HepG2 (cell line): ENCODE data around the gene DDX31. TPM values are rescaled to one million over a fixed set of nuclear protein-coding genes. Genes with fewer than 3 reads are reported as not detected.

Experiments
- FOXK2 ChIP-seq: fragments of 450-650 bp; IDR thresholded peaks from 2 replicates; pipeline ENCODE4 v1.6.1; 2016
- ISX ChIP-seq: sonication (generic); formaldehyde crosslinking; conservative IDR thresholded peaks from 2 replicates; pipeline ENCODE4 v1.5.0; 2020; ENCODE audit warnings: missing genetic modification reagents
- KDM1A ChIP-seq: IDR thresholded peaks from 2 replicates; pipeline ENCODE4 v1.6.1; 2016; ENCODE audit warnings: missing compliant biosample characterization
- KDM3A ChIP-seq: IDR thresholded peaks from 2 replicates; pipeline ENCODE4 v1.6.1; 2018; ENCODE audit warnings: low read depth, missing compliant biosample characterization
- PCBP1 ChIP-seq: fragments of 200-400 bp; formaldehyde crosslinking; IDR thresholded peaks from 2 replicates; pipeline ENCODE4 v1.6.1; 2017; ENCODE audit warnings: mild to moderate bottlenecking, low read depth, low read length, borderline replicate concordance
- ZBTB7A ChIP-seq: sonication (generic); formaldehyde crosslinking; IDR thresholded peaks from 2 replicates; pipeline ENCODE4 v1.8.0; 2022; ENCODE audit warnings: mild to moderate bottlenecking, missing genetic modification reagents
- ZBTB7B ChIP-seq: sonication (generic); formaldehyde crosslinking; IDR thresholded peaks from 2 replicates; pipeline ENCODE4 v1.4.0; 2020; ENCODE audit warnings: missing genetic modification reagents
- ZNF451 ChIP-seq: sonication (generic); formaldehyde crosslinking; IDR thresholded peaks from 2 replicates; pipeline ENCODE4 v1.5.0; 2020; ENCODE audit warnings: mild to moderate bottlenecking, missing genetic modification reagents
- ZNF792 ChIP-seq: IDR thresholded peaks from 2 replicates; pipeline ENCODE4 v1.6.1; 2016
- polyA plus RNA-seq, 8 experiments: library from polyadenylated mRNA; depleted of rRNA in 3 of 8; stranded (reverse) in 7 of 8; unstranded in 1 of 8; fragments of >200 nt; fragmentation: Illumina TruSeq in 4 of 8; extraction: Trizol in 4 of 8; gene quantifications; 2 replicates each; pipeline versions ENCODE4 v1.2.1 to v1.2.3, GENCODE V29; 2011 to 2016; ENCODE audit warnings: low read depth in 4 of 8, missing spikeins in 1 of 8, mixed read lengths in 1 of 8; ENCODE audit not compliant: insufficient read depth in 1 of 8
- total RNA-seq, 5 experiments: library from RNA; depleted of rRNA; stranded (reverse); fragments of >200 nt; fragmentation: Illumina TruSeq; extraction: Trizol; gene quantifications; 2 replicates each; pipeline ENCODE4 v1.2.3, GENCODE V29; 2016; ENCODE audit warnings: low read depth in 1 of 5
- TF ChIP-seq, protein P1 (sequence below): sonication (generic); formaldehyde crosslinking; IDR thresholded peaks from 2 replicates; pipeline ENCODE4 v1.4.0; 2020; ENCODE audit warnings: missing genetic modification reagents
- TF ChIP-seq, protein P2 (sequence below): sonication (generic); formaldehyde crosslinking; IDR thresholded peaks from 2 replicates; pipeline ENCODE4 v1.8.1; 2023; ENCODE audit warnings: mild to moderate bottlenecking, moderate library complexity, missing genetic modification reagents

Gene DDX31
- total and polyA plus RNA-seq, 2 of the 13 experiments (the other 11 are each of a cell fraction or from before 2014, with no cell fraction given), result 11.4 to 16.3 TPM

DNA sequence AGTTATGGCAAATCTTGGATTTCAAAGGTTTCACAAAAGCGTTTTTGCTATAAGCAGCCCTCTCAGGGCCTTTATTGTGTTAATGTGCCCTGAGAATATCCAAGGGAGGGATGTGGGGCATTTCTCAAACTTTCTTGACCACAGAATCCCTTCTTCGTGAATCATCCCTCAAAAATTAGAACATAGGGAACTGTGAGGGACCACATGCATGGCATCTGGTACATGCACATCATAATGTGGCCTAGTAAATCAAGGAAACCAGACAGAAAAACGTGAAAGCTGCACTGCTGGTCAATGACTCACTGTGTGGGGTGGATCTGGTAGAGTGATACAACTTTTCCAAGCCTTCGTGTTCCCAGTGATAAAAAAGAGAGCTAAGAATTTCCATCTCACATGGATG is 22.4 kb downstream of the DDX31 start (continued):
- TF ChIP-seq, protein P1, sequence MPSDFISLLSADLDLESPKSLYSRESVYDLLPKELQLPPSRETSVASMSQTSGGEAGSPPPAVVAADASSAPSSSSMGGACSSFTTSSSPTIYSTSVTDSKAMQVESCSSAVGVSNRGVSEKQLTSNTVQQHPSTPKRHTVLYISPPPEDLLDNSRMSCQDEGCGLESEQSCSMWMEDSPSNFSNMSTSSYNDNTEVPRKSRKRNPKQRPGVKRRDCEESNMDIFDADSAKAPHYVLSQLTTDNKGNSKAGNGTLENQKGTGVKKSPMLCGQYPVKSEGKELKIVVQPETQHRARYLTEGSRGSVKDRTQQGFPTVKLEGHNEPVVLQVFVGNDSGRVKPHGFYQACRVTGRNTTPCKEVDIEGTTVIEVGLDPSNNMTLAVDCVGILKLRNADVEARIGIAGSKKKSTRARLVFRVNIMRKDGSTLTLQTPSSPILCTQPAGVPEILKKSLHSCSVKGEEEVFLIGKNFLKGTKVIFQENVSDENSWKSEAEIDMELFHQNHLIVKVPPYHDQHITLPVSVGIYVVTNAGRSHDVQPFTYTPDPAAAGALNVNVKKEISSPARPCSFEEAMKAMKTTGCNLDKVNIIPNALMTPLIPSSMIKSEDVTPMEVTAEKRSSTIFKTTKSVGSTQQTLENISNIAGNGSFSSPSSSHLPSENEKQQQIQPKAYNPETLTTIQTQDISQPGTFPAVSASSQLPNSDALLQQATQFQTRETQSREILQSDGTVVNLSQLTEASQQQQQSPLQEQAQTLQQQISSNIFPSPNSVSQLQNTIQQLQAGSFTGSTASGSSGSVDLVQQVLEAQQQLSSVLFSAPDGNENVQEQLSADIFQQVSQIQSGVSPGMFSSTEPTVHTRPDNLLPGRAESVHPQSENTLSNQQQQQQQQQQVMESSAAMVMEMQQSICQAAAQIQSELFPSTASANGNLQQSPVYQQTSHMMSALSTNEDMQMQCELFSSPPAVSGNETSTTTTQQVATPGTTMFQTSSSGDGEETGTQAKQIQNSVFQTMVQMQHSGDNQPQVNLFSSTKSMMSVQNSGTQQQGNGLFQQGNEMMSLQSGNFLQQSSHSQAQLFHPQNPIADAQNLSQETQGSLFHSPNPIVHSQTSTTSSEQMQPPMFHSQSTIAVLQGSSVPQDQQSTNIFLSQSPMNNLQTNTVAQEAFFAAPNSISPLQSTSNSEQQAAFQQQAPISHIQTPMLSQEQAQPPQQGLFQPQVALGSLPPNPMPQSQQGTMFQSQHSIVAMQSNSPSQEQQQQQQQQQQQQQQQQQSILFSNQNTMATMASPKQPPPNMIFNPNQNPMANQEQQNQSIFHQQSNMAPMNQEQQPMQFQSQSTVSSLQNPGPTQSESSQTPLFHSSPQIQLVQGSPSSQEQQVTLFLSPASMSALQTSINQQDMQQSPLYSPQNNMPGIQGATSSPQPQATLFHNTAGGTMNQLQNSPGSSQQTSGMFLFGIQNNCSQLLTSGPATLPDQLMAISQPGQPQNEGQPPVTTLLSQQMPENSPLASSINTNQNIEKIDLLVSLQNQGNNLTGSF (CRISPR knock-in tag), result no peak
- TF ChIP-seq KDM3A (no peak), FOXK2 (no peak), ZBTB7B (no peak), PCBP1 (no peak), ZNF792 (no peak), ZNF451 (CRISPR knock-in tag) (no peak), ISX (no peak), ZBTB7A (CRISPR knock-in tag) (no peak), KDM1A (CRISPR knock-in tag) (no peak)
- TF ChIP-seq, protein P2, sequence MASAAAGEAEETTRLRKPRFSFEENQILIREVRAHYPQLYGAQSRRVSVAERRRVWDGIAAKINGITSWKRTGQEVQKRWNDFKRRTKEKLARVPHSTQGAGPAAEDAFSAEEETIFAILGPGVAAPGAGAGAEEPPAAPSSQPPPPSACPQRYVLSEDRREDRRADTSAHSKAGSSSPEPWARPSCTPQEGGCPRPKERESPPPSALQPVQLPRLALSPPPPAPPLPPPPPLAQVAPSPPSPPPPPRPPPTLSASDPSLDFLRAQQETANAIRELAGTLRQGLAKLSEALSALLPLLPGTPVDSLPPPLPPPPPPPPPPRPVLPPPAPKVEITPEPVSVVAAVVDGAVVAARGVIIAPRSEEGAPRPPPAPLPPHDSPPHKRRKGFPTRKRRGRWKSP, result no peak
- TF ChIP-seq, all 625 proteins: peak for 0
